SK-N-SH (cell line): ENCODE data around the gene FAM83E. TPM values are rescaled to one million over a fixed set of nuclear protein-coding genes. Genes with fewer than 3 reads are reported as not detected.
"Not testable (repeated sequence)": the region's sequence is repeated elsewhere in the genome, so short reads cannot be mapped to it uniquely, and the experiment has no call there.

Source experiments
- CTCF ChIA-PET: fragments of 300-600, 350-600 bp; formaldehyde crosslinking; extraction: SDS; loops from one replicate; lab custom pipeline; 2021; lab: Yijun Ruan, JAX
- POLR2A ChIA-PET: fragments of 350-600 bp; sonication (Branson Sonifier 250); formaldehyde crosslinking; extraction: SDS; loops from one replicate; lab custom pipeline; 2020; ENCODE audit warnings: antibody characterized with exemption, inconsistent platforms; lab: Yijun Ruan, JAX
- DNase-seq: peaks from one replicate; pipeline ENCODE4 v3.0.0; 2012
- H2AFZ ChIP-seq: fragments of 200-600 bp; sonication (generic); 2 replicates; pipeline ENCODE4 v1.8.1; 2016; ENCODE audit warnings: antibody characterized with exemption, mild to moderate bottlenecking, low read depth
- H3F3A ChIP-seq: fragments of 200-600 bp; sonication (generic); replicated peaks from 2 replicates; pipeline ENCODE3; 2016; ENCODE audit warnings: antibody characterized with exemption, mild to moderate bottlenecking; ENCODE audit not compliant: insufficient read depth
- H3K27ac ChIP-seq, 2 experiments: fragments of 200-500 bp in 1 of 2; fragments of 200-600 bp in 1 of 2; sonication (Bioruptor generic) in 1 of 2; sonication (generic), shearing (Covaris generic) in 1 of 2; 2 replicates each; pipeline versions ENCODE4 v1.5.1 to v1.6.1; 2014 to 2016; ENCODE audit warnings: low read depth in 2 of 2, inconsistent platforms in 1 of 2, low read length in 1 of 2, mild to moderate bottlenecking in 1 of 2, mixed read lengths in 1 of 2
- H3K27me3 ChIP-seq: fragments of 200-600 bp; sonication (generic), shearing (Covaris generic); 2 replicates; pipeline ENCODE4 v1.6.1; 2016; ENCODE audit warnings: mixed run types; ENCODE audit not compliant: insufficient read depth
- H3K36me3 ChIP-seq, 2 experiments: fragments of 200-500 bp in 1 of 2; fragments of 200-600 bp in 1 of 2; sonication (Bioruptor generic) in 1 of 2; sonication (generic) in 1 of 2; replicated peaks in 1 of 2; 2 replicates each; pipeline versions ENCODE3 to v1.5.1; 2014 to 2016; ENCODE audit warnings: low read length in 1 of 2, mild to moderate bottlenecking in 1 of 2; ENCODE audit not compliant: insufficient read depth in 2 of 2, control insufficient read depth in 1 of 2
- H3K4me1 ChIP-seq, 2 experiments: fragments of 200-500 bp in 1 of 2; fragments of 200-600 bp in 1 of 2; sonication (Bioruptor generic) in 1 of 2; sonication (generic), shearing (Covaris generic) in 1 of 2; 2 replicates each; pipeline versions ENCODE4 v1.5.1 to v1.6.1; 2014 to 2016; ENCODE audit warnings: low read depth in 1 of 2, low read length in 1 of 2, mixed run types in 1 of 2; ENCODE audit not compliant: insufficient read depth in 2 of 2, control insufficient read depth in 1 of 2
- H3K4me2 ChIP-seq: fragments of 200-600 bp; sonication (generic), shearing (Covaris generic); 2 replicates; pipeline ENCODE4 v1.6.1; 2017; ENCODE audit warnings: mixed run types
- H3K4me3 ChIP-seq, 2 experiments: fragments of 200-500 bp in 1 of 2; fragments of 200-600 bp in 1 of 2; sonication (Bioruptor generic) in 1 of 2; sonication (generic), shearing (Covaris generic) in 1 of 2; 2 replicates each; pipeline versions ENCODE4 v1.5.1 to v1.8.1; 2014 to 2016; ENCODE audit warnings: low read depth in 2 of 2, inconsistent platforms in 1 of 2, low read length in 1 of 2, mild to moderate bottlenecking in 1 of 2, mixed read lengths in 1 of 2, moderate library complexity in 1 of 2
- H3K79me2 ChIP-seq: fragments of 200-600 bp; sonication (generic); 2 replicates; pipeline ENCODE4 v1.8.1; 2017; ENCODE audit warnings: mild to moderate bottlenecking; ENCODE audit not compliant: insufficient read depth
- H3K9ac ChIP-seq: fragments of 200-600 bp; sonication (generic); 2 replicates; pipeline ENCODE4 v1.6.1; 2017; ENCODE audit warnings: mixed run types
- H3K9me2 ChIP-seq: fragments of 200-600 bp; sonication (generic); 2 replicates; pipeline ENCODE4 v1.6.1; 2017; ENCODE audit warnings: mixed run types
- H3K9me3 ChIP-seq: fragments of 200-600 bp; sonication (generic); 2 replicates; pipeline ENCODE4 v1.6.1; 2017; ENCODE audit warnings: mixed run types, mild to moderate bottlenecking, moderate library complexity
- H4K20me1 ChIP-seq: fragments of 200-600 bp; sonication (generic); 2 replicates; pipeline ENCODE4 v1.6.1; 2017; ENCODE audit warnings: mild to moderate bottlenecking, mixed run types; ENCODE audit not compliant: insufficient read depth
- ELF1 ChIP-seq: IDR thresholded peaks from 2 replicates; pipeline ENCODE4 v1.4.0; 2012
- EZH2phosphoT487 ChIP-seq: fragments of 200-600 bp; sonication (generic); IDR thresholded peaks from 2 replicates; pipeline ENCODE4 v1.6.1; 2017; ENCODE audit warnings: low read depth, mixed run types, mild to moderate bottlenecking, antibody characterized with exemption, moderate library complexity, borderline replicate concordance
- FOSL2 ChIP-seq: IDR thresholded peaks from 2 replicates; pipeline ENCODE4 v1.4.0; 2012; ENCODE audit warnings: low read depth, mild to moderate bottlenecking, moderate library complexity, borderline replicate concordance
- FOXM1 ChIP-seq: IDR thresholded peaks from 2 replicates; pipeline ENCODE4 v1.4.0; 2012; ENCODE audit warnings: low read depth, mild to moderate bottlenecking
- GATA2 ChIP-seq: sonication (generic); formaldehyde crosslinking; IDR thresholded peaks from 2 replicates; pipeline ENCODE4 v1.5.0; 2020; ENCODE audit warnings: mild to moderate bottlenecking, missing genetic modification reagents
- MEF2A ChIP-seq: IDR thresholded peaks from 2 replicates; pipeline ENCODE4 v1.4.0; 2012; ENCODE audit warnings: low read depth, borderline replicate concordance
- NFIC ChIP-seq: IDR thresholded peaks from 2 replicates; pipeline ENCODE4 v1.4.0; 2012; ENCODE audit warnings: borderline replicate concordance
- RAD21 ChIP-seq: IDR thresholded peaks from 2 replicates; pipeline ENCODE4 v1.6.1; 2012; ENCODE audit warnings: mild to moderate bottlenecking, low read length
- RCOR1 ChIP-seq: fragments of 150-350 bp; IDR thresholded peaks from 2 replicates; pipeline ENCODE4 v1.6.1; 2017; ENCODE audit warnings: antibody characterized with exemption, low read length
- RXRA ChIP-seq: IDR thresholded peaks from 2 replicates; pipeline ENCODE4 v1.4.0; 2012; ENCODE audit warnings: low read depth, mild to moderate bottlenecking, borderline replicate concordance
- SIN3A ChIP-seq: IDR thresholded peaks from 2 replicates; pipeline ENCODE4 v1.6.1; 2012; ENCODE audit warnings: low read depth, mild to moderate bottlenecking, low read length, moderate library complexity, borderline replicate concordance
- WGBS: methylation state at CpG from one replicate; pipeline ENCODE4 v1.1.6; 2017; ENCODE audit warnings: low lambda C conversion rate; 5-methylcytosine and 5-hydroxymethylcytosine counted together
- polyA plus RNA-seq, 3 experiments: library from polyadenylated mRNA; depleted of rRNA; stranded (reverse); fragments of >200 nt; gene quantifications; 2 replicates each; pipeline ENCODE4 v1.2.3, GENCODE V29; 2012
- TF ChIP-seq, protein P1 (sequence below): IDR thresholded peaks from 2 replicates; pipeline ENCODE4 v1.4.0; 2012; ENCODE audit warnings: low read depth
- TF ChIP-seq, protein P2 (sequence below): IDR thresholded peaks from 2 replicates; pipeline ENCODE4 v1.4.0; 2012; ENCODE audit warnings: low read depth, borderline replicate concordance
- TF ChIP-seq, protein P3 (sequence below): IDR thresholded peaks from 2 replicates; pipeline ENCODE4; 2012

Gene FAM83E
- polyA plus RNA-seq, 1 of the 3 experiments (the other 2 are of a cell fraction), result 0.44 TPM

DNA sequence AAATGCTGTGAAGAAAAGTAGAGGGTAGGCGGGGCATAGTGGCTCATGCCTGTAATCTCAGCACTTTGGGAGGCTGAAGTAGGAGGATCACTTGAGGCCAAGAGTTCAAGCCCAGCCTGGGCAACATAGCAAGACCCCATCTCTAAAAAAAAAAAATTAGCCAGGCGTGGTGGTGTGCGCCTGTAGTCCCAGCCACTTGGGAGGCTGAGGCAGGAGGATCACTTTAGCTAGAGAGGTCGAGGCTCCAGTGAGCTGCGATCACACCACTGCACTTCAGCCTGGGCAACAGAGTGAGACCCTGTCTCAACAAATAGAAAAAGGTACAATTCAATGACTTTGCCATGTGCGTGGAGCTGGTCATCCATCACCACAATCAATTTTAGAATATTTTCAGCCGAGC, 37.0 kb downstream of the FAM83E start:
- H3K4me1 ChIP-seq, H3K4me3 ChIP-seq, H3F3A ChIP-seq, H4K20me1 ChIP-seq, H3K9me3 ChIP-seq, POLR2A ChIA-PET, H3K9me2 ChIP-seq, H3K4me2 ChIP-seq, H3K9ac ChIP-seq, H3K79me2 ChIP-seq, H3K36me3 ChIP-seq, DNase-seq, H2AFZ ChIP-seq, H3K27me3 ChIP-seq, H3K27ac ChIP-seq: not testable (repeated sequence)
- CTCF ChIA-PET, result interaction anchor here (0.7 to 1.3 kb wide), 2 partner anchors 11 to 186 kb away, joined by 3 to 5 read pairs; no protein-coding TSS in a partner anchor
- WGBS, result 92% methylated on average over 7 of the region's 7 CpGs

DNA sequence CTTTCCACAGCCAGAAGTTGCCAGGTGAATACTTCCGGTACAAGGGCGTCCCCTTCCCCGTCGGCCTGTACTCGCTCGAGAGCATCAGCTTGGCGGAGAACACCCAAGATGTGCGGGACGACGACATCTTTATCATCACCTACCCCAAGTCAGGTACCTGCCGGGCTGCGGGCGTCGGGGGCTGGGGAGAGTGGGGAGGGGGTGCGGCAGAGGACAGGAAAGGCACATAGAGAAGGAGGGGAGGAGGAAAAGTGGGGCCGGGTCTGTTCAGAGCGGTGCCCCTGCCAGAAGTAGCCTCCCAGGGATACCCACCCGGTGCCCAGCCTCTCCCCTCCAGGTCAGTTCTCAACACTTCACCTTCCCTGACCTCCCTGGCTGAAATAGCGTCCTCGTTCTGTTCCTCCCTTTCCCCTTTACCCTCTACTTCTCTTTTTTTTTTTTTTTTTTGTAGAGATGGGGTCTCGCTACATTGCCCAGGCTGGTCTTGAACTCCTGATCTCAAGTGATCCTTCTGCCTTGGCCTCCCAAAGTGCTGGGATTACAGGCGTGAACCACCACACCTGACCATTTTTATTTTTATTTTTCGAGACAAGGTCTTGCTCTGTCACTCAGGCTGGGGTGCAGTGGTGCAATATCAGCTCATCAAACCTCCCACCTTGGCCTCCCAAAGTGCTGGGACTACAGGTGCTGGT, 38.8 kb downstream of the FAM83E start:
- Histone ChIP-seq H3K27me3 (no peaks in the 10 kb centered on the region), H3K79me2 (no peaks in the 10 kb centered on the region), H3K4me3 (no peak overlapping the region), H3K4me1 (peaks cover 0 to 4% of the 10 kb centered on the region in 2 experiments; a peak in 3 of 4 replicates), H3K9me3 (no peaks in the 10 kb centered on the region), H3K36me3 (no peaks in the 10 kb centered on the region), H4K20me1 (no peaks in the 10 kb centered on the region), H3K9me2 (no peaks in the 10 kb centered on the region), H3K9ac (no peak overlapping the region), H3K27ac (no peak overlapping the region), H3K4me2 (no peak overlapping the region), H3F3A (peaks cover 3% of the 10 kb centered on the region), H2AFZ (no peak overlapping the region; the same call in 1 of the 2 replicates)
- WGBS, result 60% methylated on average over 23 of the region's 23 CpGs
- TF ChIP-seq, protein P1, sequence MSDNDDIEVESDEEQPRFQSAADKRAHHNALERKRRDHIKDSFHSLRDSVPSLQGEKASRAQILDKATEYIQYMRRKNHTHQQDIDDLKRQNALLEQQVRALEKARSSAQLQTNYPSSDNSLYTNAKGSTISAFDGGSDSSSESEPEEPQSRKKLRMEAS, result no peak
- TF ChIP-seq MEF2A (no peak), ELF1 (no peak), RAD21 (no peak), RXRA (no peak), EZH2phosphoT487 (no peak), FOXM1 (no peak), NFIC (no peak), SIN3A (no peak), FOSL2 (no peak), GATA2 (CRISPR knock-in tag) (no peak), RCOR1 (no peak)
- TF ChIP-seq, protein P2, sequence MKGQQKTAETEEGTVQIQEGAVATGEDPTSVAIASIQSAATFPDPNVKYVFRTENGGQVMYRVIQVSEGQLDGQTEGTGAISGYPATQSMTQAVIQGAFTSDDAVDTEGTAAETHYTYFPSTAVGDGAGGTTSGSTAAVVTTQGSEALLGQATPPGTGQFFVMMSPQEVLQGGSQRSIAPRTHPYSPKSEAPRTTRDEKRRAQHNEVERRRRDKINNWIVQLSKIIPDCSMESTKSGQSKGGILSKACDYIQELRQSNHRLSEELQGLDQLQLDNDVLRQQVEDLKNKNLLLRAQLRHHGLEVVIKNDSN, result no peak
- TF ChIP-seq, protein P3, sequence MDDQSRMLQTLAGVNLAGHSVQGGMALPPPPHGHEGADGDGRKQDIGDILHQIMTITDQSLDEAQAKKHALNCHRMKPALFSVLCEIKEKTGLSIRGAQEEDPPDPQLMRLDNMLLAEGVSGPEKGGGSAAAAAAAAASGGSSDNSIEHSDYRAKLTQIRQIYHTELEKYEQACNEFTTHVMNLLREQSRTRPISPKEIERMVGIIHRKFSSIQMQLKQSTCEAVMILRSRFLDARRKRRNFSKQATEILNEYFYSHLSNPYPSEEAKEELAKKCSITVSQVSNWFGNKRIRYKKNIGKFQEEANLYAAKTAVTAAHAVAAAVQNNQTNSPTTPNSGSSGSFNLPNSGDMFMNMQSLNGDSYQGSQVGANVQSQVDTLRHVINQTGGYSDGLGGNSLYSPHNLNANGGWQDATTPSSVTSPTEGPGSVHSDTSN, result no peak
- ChIA-PET POLR2A (no interaction called here), CTCF (interaction anchor here (1.5 kb wide), 1 partner anchor 13 kb away, joined by 3 read pairs; no protein-coding TSS in a partner anchor)
- no peak for DNase-seq
